A204.1 (cell line): Measurements from ENCODE around the gene MADD.

ENCODE experiments used
- FAIRE-seq: peaks from 2 replicates; lab custom pipeline; 2012; peaks lifted over from hg19 to GRCh38; lab: Jason Lieb, UNC

The MADD gene

DNA sequence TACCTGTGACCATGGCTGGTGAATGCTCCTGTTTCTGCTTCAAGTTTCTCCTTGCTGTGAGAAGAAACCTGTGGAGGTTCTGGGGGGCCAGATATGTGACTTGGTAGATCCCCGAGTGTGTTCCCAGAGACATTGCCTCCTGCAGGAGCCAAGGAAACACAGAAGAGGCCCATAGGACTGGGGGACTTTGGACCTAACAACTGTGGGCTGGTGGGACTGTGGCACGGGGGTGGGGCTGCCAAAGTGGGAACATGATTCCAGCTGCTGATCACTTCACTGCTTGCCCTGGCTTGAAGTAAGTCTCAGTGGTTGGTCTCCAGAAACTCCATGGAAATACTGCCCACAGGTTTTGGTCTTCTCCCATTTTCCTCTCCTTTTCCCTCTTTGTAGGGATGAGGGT lies 16.3 kb upstream of the MADD start:
- FAIRE-seq = no peak

DNA sequence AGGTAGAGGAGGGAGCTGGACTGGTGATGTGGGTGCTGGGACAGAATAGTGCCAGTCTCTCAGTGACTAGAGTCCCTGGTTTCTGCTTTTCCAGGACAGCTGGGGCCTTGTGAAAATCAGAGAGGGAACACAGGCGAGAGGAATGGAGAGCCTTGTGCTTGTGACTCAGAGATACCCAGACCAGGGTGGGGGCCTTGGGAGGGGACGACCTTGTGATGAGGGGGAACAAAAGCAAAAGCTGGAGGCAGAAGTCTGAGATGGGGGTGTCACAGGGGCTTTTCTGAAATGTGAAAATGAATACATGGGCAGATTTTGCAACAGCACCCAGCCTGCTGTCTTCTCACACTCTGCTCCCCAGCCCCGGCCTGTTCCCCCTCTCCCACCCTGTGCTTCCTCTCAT lies 15.5 kb upstream of the MADD start:
- FAIRE-seq = no peak

DNA sequence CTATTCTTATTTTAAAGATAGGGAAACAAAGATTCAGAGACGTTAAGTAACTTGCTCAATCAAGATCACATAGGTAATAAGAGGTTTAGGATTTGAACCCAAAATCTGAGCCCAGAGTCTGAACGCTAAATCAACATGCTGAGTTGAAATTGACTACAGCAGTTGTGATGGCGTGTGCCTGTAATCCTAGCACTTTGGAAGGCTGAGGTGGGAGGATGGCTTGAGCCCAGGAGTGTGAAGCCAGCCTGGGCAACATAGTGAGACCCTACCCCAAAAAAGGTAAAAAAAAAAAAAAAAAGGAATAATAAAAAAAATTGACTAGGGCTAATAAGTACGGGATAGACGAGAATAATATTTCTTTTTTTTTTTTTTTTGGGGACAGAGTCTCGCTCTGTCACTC lies 13.6 kb upstream of the MADD start:
- no peak for FAIRE-seq

DNA sequence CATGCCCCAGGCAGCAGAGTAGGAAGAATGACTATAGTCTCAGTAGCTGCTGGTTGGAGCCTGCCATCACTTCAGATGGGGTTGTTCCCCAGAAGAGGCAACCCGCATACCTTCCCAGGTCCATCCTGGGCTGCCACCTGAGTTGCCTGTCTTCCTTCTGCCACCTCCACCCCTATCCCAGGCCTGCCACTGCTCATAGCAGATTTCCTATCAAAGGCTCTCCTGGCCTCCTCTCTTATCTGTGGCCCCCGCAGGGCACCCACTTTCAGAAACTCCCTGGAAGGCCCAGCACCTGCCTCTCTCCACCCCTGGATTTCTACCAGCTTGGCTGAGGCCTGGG lies 12.8 kb upstream of the MADD start:
- FAIRE-seq = no peak

DNA sequence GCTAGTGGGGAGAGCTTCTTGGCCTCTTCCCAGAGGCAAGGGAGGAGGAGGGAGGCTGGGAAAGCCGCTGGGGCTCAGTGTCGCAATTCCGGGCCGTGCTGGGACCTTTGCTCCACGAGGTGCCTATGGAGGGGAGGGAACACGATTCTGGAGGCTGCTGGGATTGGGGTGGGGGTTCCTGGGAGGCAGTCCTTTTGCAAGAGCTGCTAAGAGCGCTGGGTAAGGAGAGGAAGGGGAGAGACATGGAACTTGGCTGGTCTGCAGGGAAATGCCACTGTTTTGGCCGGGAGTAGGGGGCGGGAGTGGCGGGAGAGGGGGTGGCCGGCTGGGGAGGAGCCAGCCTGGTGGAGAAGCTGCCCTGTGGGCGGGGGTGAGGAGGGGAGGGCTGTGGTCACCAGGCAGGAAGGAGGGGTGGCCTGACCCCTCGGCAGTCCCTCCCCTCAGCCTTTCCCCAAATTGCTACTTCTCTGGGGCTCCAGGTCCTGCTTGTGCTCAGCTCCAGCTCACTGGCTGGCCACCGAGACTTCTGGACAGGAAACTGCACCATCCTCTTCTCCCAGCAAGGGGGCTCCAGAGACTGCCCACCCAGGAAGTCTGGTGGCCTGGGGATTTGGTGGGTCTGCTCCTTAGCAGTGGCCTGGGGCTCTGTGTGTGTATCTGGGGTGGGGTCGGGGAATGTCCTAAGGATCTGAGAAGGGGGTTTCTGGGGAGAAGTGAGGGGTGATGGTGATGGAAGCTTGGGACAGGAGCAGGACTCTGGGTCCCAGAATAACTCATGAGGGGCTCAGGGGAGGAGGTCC lies 12.2 kb upstream of the MADD start, which contains the start of gene NR1H3:
Gene NR1H3, plus strand, starts transcription at position 480 of the 800 bp plus-strand sequence. CDS start 1,221 bp downstream, outside the sequence.
- FAIRE-seq = no peak

DNA sequence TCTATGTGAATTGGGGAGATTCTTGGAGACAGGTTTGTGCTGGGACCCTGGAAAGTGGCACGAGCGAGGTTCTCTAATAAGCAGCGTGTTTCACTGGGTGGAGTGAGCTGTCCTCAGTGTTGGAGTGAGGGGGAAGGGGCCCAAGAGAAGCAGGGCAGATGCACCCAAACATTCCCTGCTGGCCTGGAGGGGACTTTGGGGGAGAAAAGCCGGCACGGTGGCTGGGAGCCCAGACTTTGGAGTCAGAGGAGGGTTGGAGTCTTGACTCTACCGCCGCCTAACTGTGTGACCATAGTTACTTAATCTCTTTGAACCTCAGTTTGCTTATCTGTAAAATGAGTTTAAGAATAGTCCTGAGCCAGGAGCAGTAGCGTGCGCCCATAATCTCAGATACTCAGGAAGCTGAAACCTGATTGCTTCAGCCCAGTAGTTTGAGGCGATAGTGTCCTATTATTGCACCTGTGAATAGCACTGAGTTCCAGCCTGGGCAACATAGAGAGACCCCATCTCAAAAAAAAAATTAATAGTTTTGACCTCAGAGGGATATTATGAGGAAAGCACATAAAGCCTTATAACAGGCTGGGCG lies 11.5 kb upstream of the MADD start:
- FAIRE-seq = no peak

DNA sequence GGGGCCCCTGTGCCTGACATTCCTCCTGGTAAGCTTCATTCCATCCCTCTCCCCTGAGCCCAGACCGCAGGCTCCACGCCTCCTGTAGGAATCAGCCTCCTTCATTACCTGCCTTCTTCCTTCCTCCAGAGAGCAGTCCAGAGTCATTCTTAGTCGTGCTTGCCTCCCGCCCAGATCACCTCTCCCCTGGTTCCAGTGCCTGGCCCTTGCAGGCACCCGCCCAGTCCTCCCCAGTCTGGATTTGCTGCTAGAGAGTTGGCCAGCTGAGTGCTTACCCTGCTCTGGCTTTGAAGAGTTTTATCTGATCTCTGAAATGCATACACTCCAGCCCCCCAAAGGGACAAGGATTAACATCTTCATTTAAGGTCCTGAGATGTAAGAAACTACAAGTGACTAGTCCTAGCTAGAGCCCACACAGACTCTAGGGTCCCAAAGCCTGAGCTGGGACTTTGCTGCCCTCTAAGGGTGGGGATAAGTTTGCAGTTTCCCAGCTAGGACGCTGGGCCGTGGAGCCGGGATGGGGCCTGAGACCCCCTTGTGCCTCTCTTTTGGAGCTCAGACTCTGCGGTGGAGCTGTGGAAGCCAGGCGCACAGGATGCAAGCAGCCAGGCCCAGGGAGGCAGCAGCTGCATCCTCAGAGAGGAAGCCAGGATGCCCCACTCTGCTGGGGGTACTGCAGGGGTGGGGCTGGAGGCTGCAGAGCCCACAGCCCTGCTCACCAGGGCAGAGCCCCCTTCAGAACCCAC lies 10.5 kb upstream of the MADD start:
- FAIRE-seq = no peak

DNA sequence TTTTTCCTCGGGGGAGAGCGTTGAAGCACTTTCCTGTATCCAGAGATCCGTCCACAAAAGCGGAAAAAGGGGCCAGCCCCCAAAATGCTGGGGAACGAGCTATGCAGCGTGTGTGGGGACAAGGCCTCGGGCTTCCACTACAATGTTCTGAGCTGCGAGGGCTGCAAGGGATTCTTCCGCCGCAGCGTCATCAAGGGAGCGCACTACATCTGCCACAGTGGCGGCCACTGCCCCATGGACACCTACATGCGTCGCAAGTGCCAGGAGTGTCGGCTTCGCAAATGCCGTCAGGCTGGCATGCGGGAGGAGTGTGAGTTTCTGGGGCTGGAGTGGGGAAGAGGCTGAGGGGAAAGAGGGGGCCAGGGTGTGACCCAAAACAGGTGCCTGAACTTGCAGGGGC lies 9.6 kb upstream of the MADD start:
- no peak for FAIRE-seq

DNA sequence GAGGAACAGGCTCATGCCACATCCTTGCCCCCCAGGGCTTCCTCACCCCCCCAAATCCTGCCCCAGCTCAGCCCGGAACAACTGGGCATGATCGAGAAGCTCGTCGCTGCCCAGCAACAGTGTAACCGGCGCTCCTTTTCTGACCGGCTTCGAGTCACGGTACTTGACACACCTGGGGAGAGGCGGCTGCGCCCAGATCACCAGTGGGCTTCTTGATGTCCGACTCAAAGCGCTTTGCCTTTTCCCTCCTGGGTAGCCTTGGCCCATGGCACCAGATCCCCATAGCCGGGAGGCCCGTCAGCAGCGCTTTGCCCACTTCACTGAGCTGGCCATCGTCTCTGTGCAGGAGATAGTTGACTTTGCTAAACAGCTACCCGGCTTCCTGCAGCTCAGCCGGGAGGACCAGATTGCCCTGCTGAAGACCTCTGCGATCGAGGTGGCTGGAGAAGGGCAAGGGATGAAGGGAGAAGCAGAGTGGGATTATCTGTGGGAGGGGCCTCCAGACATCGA lies 8.6 kb upstream of the MADD start:
- no peak for FAIRE-seq

DNA sequence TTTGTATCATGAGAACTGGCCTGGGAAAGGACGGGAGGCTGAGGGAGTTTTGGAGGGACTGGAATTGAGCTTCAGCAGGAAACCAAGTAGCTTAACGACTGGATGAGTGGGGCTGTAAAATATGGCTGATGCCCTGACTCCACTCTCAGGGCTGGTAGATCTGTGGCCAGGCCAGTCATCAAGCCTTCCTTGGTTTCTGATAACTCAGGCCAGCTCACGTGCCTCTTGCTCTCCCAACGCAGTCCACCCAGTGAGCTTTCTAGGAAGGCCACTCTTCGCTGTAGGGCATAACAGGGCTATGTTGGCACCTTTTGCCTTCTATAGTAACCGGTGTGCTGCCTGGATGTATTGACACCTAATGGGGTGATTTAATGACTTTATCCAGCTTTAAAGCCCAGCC lies 5.8 kb upstream of the MADD start:
- FAIRE-seq = no peak

DNA sequence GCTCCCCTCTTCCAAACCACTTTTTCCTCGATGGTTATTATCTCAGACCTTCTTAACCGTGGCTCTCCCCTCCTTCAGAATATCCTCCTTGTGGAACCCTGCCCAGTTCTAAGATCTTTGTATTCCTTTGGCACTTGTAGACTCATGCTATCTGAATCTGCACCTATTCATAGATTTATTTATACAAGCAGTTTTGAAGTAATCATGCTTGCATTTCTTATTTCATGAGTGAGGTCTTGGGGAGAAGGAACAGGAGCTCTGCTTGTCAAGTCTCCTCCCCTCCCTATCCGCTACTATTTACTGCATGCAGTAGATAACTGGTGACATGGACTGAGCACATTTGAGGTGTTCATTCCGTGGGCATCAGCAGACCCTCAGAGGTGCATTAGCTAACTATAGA lies 5.4 kb upstream of the MADD start:
- no peak for FAIRE-seq

DNA sequence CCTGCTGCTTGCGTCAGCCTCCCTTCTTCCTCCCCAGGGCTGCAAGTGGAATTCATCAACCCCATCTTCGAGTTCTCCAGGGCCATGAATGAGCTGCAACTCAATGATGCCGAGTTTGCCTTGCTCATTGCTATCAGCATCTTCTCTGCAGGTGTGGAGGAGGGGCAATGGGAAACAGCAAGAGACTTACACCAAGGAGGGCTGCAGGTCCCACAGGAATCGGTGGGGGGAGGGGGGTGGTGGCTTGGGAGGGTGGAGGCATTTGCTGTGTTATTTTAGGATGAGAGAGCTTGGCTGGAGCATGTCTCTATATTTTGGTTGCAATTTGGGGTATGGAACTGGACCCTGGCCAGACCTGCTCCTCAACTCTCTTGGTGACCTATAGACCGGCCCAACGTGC lies 2.1 kb upstream of the MADD start:
- FAIRE-seq = no peak

DNA sequence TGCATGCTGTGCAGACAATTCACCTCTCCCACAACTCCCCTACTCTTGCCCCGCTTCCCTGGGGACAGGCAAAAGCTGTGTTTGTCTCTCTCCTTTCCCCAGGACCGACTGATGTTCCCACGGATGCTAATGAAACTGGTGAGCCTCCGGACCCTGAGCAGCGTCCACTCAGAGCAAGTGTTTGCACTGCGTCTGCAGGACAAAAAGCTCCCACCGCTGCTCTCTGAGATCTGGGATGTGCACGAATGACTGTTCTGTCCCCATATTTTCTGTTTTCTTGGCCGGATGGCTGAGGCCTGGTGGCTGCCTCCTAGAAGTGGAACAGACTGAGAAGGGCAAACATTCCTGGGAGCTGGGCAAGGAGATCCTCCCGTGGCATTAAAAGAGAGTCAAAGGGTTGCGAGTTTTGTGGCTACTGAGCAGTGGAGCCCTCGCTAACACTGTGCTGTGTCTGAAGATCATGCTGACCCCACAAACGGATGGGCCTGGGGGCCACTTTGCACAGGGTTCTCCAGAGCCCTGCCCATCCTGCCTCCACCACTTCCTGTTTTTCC lies 1.4 kb upstream of the MADD start:
- FAIRE-seq = no peak

DNA sequence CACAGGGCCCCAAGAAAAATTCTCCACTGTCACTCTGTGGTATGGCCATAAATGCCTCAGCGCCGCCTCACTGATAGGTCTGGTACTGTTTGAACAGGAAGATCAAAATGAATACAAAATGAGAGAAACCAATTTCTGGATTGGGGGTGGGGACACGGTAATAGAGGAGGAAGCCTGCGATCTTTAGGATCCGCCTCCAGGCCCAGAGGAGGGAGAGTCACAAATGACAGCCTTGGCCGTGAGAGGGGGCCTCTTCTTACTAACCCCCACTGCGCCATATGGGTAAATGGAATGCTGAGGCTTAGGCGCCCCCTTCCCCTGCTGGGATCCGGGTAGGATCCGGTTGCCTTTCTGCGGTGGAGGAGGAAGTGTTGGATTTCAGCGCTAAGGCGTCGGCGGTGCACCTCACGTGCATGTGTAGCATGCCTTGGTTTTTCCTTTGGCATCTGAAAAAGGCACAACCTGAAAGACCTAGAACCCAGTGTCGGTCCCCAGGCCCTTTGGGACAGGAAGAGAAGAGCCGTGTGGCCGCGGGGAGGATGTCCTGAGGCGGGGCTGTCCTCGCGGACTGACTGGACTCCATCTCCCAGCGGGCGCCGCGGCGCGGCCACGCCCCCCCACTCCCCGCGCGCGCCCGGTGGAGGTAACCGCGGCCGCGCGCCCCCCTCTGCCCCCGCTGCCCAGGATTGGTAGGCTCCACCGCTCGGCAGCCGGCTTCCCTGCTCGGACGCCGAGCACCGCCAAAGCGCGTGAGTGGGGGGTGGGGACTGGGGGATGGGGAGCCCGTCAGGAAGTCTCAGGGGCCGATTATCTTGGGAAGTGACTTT lies 718 bp upstream of the MADD start:
- FAIRE-seq = no peak

DNA sequence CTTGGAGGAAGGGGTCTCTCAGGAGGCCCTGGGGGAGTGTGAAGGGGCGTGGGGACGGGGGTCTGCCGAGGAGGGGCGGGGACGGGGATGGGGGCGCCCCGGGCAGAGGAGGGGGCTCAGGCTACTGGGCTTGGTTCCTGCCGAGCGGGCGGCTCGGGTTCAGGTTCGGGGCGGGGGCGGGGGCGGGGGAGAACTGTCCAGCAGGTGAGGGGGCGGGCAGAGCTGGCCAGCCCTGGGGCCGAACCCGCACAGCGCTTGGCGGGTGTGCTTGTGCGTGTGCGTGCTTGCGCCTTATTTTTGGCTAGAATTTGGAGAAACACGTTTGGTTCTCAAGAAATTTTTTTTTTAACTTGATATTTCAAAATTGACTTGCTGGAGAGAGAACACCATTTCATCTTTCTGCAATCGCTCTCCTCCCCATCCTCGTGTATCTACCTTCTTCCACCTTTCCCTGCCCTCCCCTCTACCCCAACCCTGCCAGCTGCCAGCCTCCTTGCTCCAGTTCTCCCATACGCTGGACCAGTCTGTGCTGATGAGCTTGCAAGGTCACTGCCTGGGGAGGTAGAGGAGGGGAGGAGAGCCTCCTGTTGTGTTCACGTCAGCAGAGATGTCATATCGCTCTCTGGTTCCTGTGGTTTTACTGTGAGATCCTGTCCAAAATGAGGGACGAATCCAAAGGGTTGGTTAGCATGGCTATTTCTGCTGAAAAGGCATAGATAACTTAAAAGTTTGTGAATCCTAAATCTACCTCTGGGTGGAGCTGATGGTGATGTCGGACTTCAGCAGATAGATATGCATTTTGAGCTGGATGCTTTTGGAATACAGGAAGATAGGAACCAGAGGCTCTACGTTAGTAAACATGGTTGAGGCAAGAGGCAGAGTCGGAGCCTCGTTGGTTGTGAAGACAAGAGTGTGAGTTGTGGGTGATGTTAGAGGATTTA lies 668 bp downstream of the MADD start:
- no peak for FAIRE-seq

DNA sequence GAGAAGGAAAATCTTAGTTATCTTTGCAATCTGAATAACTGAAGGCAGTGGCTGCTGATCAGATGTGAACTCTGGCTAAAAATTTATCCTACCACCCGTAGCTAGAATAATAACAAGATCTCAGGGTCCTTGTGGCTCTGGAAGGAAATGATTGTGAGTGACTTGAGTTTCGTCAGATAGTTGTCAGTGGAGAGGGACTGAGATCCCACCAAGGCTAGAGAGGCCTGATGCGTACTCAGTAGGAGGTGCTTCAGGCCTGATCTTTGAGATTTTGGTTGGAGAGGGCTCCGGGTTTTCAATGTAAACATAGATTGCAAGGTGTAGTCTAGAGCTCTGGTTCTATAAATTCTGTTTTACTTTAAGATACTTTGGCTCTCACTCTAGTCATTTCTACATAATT lies 1.4 kb downstream of the MADD start:
- FAIRE-seq = no peak

DNA sequence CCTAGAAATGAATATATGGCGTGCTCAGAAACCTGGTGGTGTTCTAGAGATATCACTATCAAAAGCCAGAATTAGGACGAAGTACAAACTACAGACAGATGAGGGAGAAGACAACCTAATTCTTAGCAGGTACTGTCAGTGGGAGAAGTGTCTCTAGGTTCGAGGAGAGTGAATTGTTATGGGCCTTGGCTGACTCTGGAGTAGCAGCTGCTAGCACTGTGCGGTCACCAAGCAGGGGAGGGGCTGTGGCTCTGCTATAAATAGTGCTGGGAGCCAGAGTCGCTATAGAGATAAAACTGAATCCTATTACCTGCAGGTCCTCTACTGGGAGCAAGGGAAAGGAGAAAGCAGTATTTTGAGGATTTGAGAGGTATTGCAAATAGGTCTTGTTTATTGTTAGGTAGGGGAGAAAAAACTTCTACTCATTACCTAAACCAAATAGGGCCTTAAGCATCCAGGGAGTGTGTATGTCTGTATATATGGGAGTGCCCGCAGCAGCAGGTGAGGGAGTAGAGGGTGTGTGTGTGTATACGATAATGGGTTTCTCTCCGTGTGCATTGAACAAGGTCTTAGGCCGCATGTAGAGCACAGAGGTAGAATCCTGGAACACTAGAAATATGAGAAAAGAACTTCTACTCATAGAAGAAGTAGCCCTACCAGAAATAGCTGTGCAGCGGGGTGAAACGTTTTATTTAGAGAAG lies 2.2 kb downstream of the MADD start:
- FAIRE-seq = no peak

DNA sequence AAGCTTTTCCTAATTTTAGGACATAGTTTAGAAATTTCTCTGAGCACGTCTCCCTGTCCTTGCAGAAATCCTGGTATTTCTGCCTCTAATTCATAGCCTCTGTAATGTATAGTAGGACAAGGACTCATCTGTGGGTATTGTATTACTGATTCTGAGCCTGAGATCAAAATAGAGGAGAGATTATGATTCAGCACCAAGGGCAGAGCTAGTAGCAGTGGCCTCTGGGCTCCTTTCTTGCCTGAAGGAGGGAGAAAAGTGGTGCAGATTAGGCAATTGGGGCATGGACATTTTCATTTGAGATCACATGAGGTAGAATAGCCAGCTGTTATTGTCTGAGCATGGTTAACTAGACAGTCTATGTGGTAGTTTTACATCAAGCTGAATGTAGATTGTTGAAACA lies 2.8 kb downstream of the MADD start:
- FAIRE-seq = no peak

DNA sequence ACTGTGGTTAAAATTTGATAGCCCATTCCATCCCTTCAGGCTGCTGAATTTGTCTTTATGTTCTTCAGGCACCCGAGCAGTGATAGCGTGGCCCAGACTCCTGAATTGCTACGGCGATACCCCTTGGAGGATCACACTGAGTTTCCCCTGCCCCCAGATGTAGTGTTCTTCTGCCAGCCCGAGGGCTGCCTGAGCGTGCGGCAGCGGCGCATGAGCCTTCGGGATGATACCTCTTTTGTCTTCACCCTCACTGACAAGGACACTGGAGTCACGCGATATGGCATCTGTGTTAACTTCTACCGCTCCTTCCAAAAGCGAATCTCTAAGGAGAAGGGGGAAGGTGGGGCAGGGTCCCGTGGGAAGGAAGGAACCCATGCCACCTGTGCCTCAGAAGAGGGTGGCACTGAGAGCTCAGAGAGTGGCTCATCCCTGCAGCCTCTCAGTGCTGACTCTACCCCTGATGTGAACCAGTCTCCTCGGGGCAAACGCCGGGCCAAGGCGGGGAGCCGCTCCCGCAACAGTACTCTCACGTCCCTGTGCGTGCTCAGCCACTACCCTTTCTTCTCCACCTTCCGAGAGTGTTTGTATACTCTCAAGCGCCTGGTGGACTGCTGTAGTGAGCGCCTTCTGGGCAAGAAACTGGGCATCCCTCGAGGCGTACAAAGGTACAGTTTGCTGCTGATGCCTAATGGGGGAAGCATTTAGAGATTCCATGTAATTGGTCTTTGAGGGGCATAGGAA lies 4.7 kb downstream of the MADD start:
- no peak for FAIRE-seq

DNA sequence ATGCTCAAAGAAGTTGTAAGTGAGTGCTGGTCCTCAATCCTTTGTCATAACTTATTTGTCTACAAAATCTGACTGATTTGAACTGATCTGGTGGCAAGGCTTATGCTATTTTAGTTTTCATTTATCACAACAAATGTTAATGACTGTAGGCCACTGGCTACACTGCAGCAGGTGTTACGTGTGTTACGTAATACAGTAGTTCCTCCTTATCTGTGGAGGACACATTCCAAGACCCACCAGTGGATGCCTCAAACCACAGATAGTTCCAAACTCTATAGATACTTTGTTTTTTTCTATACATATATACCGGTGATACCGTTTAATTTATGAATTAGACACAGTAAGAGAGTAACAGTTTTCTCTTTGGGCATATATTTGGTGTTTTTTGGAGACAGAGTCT lies 7.0 kb downstream of the MADD start:
- no peak for FAIRE-seq
